Smooth muscle cell (in vitro differentiated cells): ENCODE data around the gene NOC2L. TPM values are rescaled to one million over a fixed set of nuclear protein-coding genes. Genes with fewer than 3 reads are reported as not detected.

Experiments used
- DNase-seq: peaks from one replicate; lab custom pipeline; 2025; ENCODE audit not compliant: unreplicated experiment; lab: John Stamatoyannopoulos, UW
- H2AFZ ChIP-seq: fragments of 200-600 bp; sonication (generic); 2 replicates; pipeline ENCODE4 v1.6.0; 2016; ENCODE audit warnings: antibody characterized with exemption, low read depth, mild to moderate bottlenecking
- H3F3A ChIP-seq: fragments of 200-600 bp; sonication (generic); 2 replicates; pipeline ENCODE4 v1.6.0; 2017; ENCODE audit warnings: antibody characterized with exemption, low read depth
- H3K27ac ChIP-seq: fragments of 200-600 bp; sonication (generic); 2 replicates; pipeline ENCODE4 v1.5.1; 2016; ENCODE audit warnings: low read depth, mild to moderate bottlenecking
- H3K27me3 ChIP-seq: fragments of 200-600 bp; sonication (generic); 2 replicates; pipeline ENCODE4 v1.6.1; 2016; ENCODE audit warnings: low read depth, mild to moderate bottlenecking
- H3K36me3 ChIP-seq: fragments of 200-600 bp; sonication (generic); 2 replicates; pipeline ENCODE4 v1.5.1; 2016; ENCODE audit warnings: low read depth
- H3K4me1 ChIP-seq: fragments of 200-600 bp; sonication (generic); 2 replicates; pipeline ENCODE4 v1.5.1; 2016; ENCODE audit warnings: low read depth
- H3K4me2 ChIP-seq: fragments of 200-600 bp; sonication (generic); 2 replicates; pipeline ENCODE4 v1.6.0; 2016; ENCODE audit warnings: mild to moderate bottlenecking
- H3K4me3 ChIP-seq: fragments of 200-600 bp; sonication (generic); 2 replicates; pipeline ENCODE4 v1.5.1; 2016; ENCODE audit warnings: mild to moderate bottlenecking
- H3K79me2 ChIP-seq: fragments of 200-600 bp; sonication (generic); 2 replicates; pipeline ENCODE4 v1.6.0; 2016; ENCODE audit warnings: low read depth, mild to moderate bottlenecking
- H3K9ac ChIP-seq: fragments of 200-600 bp; sonication (generic); 2 replicates; pipeline ENCODE4 v1.6.0; 2016; ENCODE audit warnings: low read depth
- H3K9me3 ChIP-seq: fragments of 200-600 bp; sonication (generic); replicated peaks from 2 replicates; pipeline ENCODE4 v1.5.1; 2016; ENCODE audit warnings: low read depth
- H4K20me1 ChIP-seq: fragments of 200-600 bp; sonication (generic); 2 replicates; pipeline ENCODE4 v1.6.0; 2016; ENCODE audit warnings: low read depth
- WGBS: methylation state at CpG from one replicate; pipeline ENCODE4 v1.1.7; 2016; ENCODE audit warnings: low lambda C conversion rate; 5-methylcytosine and 5-hydroxymethylcytosine counted together
- polyA plus RNA-seq: library from polyadenylated mRNA; unstranded; fragments of >200 nt; fragmentation: Nextera tagmentation; extraction: Ambion mirVana; gene quantifications from 2 replicates; pipeline ENCODE4 v1.2.1, GENCODE V29; 2016
- total RNA-seq: library from RNA; depleted of rRNA; stranded (reverse); fragments of >200 nt; gene quantifications from 2 replicates; pipeline ENCODE4 v1.2.3, GENCODE V29; 2014
- TF ChIP-seq, protein P1 (sequence below): fragments of 200-600 bp; sonication (generic); IDR thresholded peaks from 2 replicates; pipeline ENCODE4 v1.5.1; 2017; ENCODE audit warnings: borderline replicate concordance, mild to moderate bottlenecking, antibody characterized with exemption; ENCODE audit not compliant: insufficient read depth, poor library complexity, severe bottlenecking

Gene NOC2L
- total and polyA plus RNA-seq, 2 experiments from 2014 or later: 38.9 to 64.0 TPM

DNA sequence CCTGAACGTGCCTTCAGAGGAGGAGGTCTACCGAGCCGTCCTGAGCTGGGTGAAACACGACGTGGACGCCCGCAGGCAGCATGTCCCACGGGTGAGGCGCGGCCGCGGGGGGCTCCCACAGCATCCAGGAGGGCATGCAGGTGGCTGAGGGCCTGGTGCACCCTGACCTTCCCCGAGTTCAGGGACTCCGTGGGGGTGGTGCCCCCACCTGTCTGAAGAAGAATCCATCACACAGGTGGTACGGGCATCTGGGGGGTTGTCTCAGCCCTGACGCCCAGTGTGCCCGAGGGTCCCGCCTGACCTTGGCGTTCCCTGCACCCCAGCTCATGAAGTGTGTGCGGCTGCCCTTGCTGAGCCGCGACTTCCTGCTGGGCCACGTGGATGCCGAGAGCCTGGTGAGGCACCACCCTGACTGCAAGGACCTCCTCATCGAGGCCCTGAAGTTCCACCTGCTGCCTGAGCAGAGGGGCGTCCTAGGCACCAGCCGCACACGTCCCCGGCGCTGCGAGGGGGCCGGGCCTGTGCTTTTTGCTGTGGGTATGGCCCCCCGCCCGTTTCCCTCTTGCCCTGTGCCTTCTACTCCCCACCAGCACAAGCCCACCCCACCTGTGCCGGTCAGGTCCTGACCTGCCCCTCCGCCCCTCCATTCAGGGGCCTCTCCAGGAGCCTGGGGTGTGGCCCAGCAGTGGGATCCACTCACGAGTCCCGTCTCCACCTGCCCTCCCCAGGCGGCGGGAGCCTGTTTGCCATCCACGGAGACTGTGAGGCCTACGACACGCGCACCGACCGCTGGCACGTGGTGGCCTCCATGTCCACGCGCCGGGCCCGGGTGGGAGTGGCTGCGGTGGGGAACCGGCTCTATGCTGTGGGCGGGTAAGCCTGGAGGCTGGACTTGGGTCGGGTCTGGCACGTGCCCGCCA lies 3.6 kb upstream of the NOC2L start:
- Histone ChIP-seq H3K27ac (no peak overlapping the region), H3F3A (no peaks in the 10 kb centered on the region), H3K9me3 (no peaks in the 10 kb centered on the region), H4K20me1 (peaks cover 11% of the 10 kb centered on the region), H3K9ac (no peak overlapping the region), H3K27me3 (no peaks in the 10 kb centered on the region), H3K4me3 (no peak overlapping the region), H2AFZ (no peak overlapping the region), H3K79me2 (peaks cover 14% of the 10 kb centered on the region), H3K36me3 (no peaks in the 10 kb centered on the region), H3K4me2 (no peak overlapping the region), H3K4me1 (peaks cover 13% of the 10 kb centered on the region)
- WGBS: 99% methylated on average over 50 of the region's 57 CpGs
- TF ChIP-seq, protein P1, sequence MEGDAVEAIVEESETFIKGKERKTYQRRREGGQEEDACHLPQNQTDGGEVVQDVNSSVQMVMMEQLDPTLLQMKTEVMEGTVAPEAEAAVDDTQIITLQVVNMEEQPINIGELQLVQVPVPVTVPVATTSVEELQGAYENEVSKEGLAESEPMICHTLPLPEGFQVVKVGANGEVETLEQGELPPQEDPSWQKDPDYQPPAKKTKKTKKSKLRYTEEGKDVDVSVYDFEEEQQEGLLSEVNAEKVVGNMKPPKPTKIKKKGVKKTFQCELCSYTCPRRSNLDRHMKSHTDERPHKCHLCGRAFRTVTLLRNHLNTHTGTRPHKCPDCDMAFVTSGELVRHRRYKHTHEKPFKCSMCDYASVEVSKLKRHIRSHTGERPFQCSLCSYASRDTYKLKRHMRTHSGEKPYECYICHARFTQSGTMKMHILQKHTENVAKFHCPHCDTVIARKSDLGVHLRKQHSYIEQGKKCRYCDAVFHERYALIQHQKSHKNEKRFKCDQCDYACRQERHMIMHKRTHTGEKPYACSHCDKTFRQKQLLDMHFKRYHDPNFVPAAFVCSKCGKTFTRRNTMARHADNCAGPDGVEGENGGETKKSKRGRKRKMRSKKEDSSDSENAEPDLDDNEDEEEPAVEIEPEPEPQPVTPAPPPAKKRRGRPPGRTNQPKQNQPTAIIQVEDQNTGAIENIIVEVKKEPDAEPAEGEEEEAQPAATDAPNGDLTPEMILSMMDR: no peak
- DNase-seq: no peak

DNA sequence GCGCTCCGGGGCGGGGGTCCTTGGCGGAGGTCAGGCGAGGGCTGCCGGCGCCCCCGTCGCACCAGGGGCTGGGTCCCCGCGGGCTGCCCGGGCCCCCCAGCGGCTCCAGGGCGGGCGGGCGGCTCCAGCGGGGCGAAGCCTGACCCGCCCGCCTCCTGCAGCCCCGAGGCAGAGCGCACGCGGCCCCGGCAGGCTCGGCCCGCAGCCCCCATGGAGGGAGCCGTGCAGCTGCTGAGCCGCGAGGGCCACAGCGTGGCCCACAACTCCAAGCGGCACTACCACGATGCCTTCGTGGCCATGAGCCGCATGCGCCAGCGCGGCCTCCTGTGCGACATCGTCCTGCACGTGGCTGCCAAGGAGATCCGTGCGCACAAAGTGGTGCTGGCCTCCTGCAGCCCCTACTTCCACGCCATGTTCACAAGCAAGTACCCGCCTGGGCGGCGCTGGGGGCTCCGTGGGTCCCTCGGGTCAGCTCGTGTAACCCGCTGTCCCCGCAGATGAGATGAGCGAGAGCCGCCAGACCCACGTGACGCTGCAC lies 2.1 kb upstream of the NOC2L start:
- TF ChIP-seq, protein P1: no peak
- H3K79me2 ChIP-seq: peaks cover 21% of the 10 kb centered on the region
- H3K4me2 ChIP-seq: peak overlapping the region; percentile 91
- H3K9ac ChIP-seq: no peak overlapping the region
- no peaks in the 10 kb centered on the region for H3K36me3 ChIP-seq
- peaks cover 15% of the 10 kb centered on the region for H4K20me1 ChIP-seq
- no peak overlapping the region for H2AFZ ChIP-seq
- 54% methylated on average over 33 of the region's 56 CpGs for WGBS
- H3K27me3 ChIP-seq: no peaks in the 10 kb centered on the region
- no peak for DNase-seq
- H3K9me3 ChIP-seq: no peaks in the 10 kb centered on the region
- H3K4me3 ChIP-seq: peak overlapping the region; percentile 96
- no peak overlapping the region for H3K27ac ChIP-seq
- peaks cover 9% of the 10 kb centered on the region for H3K4me1 ChIP-seq
- no peaks in the 10 kb centered on the region for H3F3A ChIP-seq

DNA sequence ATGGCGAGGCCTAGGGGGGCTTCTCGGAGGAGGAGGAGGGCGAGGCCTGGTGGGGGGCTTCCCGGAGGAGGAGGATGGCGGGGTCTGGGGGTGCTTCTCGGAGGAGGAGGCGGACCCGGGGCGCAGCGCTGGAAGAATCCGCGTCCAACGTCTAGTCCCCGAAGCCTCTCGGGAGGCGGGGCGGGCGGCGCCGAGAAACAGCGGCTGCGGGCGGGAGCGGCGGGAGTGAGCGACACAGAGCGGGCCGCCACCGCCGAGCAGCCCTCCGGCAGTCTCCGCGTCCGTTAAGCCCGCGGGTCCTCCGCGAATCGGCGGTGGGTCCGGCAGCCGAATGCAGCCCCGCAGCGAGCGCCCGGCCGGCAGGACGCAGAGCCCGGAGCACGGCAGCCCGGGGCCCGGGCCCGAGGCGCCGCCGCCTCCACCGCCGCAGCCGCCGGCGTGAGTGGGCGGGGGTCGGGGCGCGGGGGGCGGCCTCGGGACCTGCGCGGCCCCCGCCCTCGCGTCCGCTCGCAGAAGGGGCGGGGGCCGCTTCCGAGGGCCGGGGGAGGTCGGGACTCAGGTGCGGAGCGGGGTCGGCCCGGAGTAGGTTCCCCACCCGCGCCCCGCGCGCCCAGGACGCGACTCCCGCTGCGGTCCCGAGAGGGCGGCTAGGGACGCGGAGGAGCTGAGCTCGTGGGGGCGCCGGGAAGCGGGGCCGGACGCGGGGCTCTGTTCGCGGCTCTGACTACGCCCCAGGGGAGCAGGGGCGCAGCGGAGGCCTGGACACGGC lies 1.5 kb upstream of the NOC2L start, which contains the start of gene KLHL17:
Gene KLHL17, plus strand, starts transcription at position 222 of the 769 bp plus-strand sequence. Its CDS starts 110 bp downstream, at position 332.
- Histone ChIP-seq H3K9ac (peak within 1 kb of the TSS; percentile 62), H3K79me2 (peaks cover 21% of the 10 kb centered on the region)

More for the DNA sequence above, 1.5 kb upstream of the NOC2L start, which contains the start of gene KLHL17:
- WGBS: 4% methylated on average over 8 of the region's 109 CpGs
- H3F3A ChIP-seq: no peaks in the 10 kb centered on the region
- H3K36me3 ChIP-seq: no peaks in the 10 kb centered on the region
- H4K20me1 ChIP-seq: peaks cover 15% of the 10 kb centered on the region
- DNase-seq: peak; percentile 14
- H3K27me3 ChIP-seq: no peaks in the 10 kb centered on the region
- peak within 1 kb of the TSS; percentile 96 for H3K4me3 ChIP-seq
- H3K27ac ChIP-seq: no peak within 1 kb of the TSS
- H3K4me2 ChIP-seq: peak within 1 kb of the TSS; percentile 91
- TF ChIP-seq, protein P1: no peak
- no peaks in the 10 kb centered on the region for H3K9me3 ChIP-seq
- H2AFZ ChIP-seq: no peak within 1 kb of the TSS
- H3K4me1 ChIP-seq: peaks cover 6% of the 10 kb centered on the region
